CD14-positive monocyte (primary cell): ENCODE results near the gene WDR20. TPM values are rescaled to one million over a fixed set of nuclear protein-coding genes. Genes with fewer than 3 reads are reported as not detected.

Experiments used
- DNase-seq, 3 donors: peaks; one replicate each; pipeline ENCODE4 v3.0.0-alpha.2; 2011 to 2022
- H2AFZ ChIP-seq: 2 replicates; pipeline ENCODE4 v1.6.0; 2012; ENCODE audit warnings: mild to moderate bottlenecking, low read depth, low read length, inconsistent platforms; ENCODE audit not compliant: insufficient read depth, poor library complexity, severe bottlenecking
- H3K27ac ChIP-seq, 2 donors: 1 replicate in 1 of 2; 2 replicates in 1 of 2; pipeline ENCODE4 v1.5.1; 2012 to 2013; ENCODE audit warnings: low read length in 2 of 2, control low read depth in 1 of 2, inconsistent platforms in 1 of 2, low read depth in 1 of 2, mild to moderate bottlenecking in 1 of 2
- H3K27me3 ChIP-seq, 2 donors: one replicate each; pipeline versions ENCODE4 v1.6.0 to v1.6.1; 2011 to 2013; ENCODE audit warnings: low read length in 2 of 2; ENCODE audit not compliant: control insufficient read depth in 2 of 2, insufficient read depth in 2 of 2
- H3K36me3 ChIP-seq, 2 donors: replicated peaks in 1 of 2; 1 replicate in 1 of 2; 2 replicates in 1 of 2; pipeline versions ENCODE4 v1.5.1 to v1.6.1; 2012 to 2013; ENCODE audit warnings: low read length in 2 of 2, control low read depth in 1 of 2, inconsistent platforms in 1 of 2, mild to moderate bottlenecking in 1 of 2; ENCODE audit not compliant: insufficient read depth in 2 of 2, control insufficient read depth in 1 of 2
- H3K4me1 ChIP-seq, 2 donors: 1 replicate in 1 of 2; 2 replicates in 1 of 2; pipeline versions ENCODE4 v1.5.1 to v1.6.1; 2012 to 2013; ENCODE audit warnings: low read length in 2 of 2, control low read depth in 1 of 2, inconsistent platforms in 1 of 2, mild to moderate bottlenecking in 1 of 2, moderate library complexity in 1 of 2; ENCODE audit not compliant: insufficient read depth in 2 of 2, control insufficient read depth in 1 of 2
- H3K4me2 ChIP-seq: replicated peaks from 2 replicates; pipeline ENCODE3; 2012; ENCODE audit warnings: low read length, moderate library complexity, mild to moderate bottlenecking; ENCODE audit not compliant: poor library complexity, severe bottlenecking; ENCODE audit errors: extremely low read depth
- H3K4me3 ChIP-seq, 3 experiments: fragments of 200-600 bp in 1 of 3; sonication (generic) in 1 of 3; replicated peaks in 1 of 3; 1 replicate in 2 of 3; 2 replicates in 1 of 3; pipeline ENCODE4 v1.5.1; 2011 to 2013; ENCODE audit warnings: low read length in 3 of 3, mild to moderate bottlenecking in 3 of 3, control low read depth in 2 of 3, low read depth in 2 of 3, inconsistent platforms in 1 of 3, moderate library complexity in 1 of 3
- H3K79me2 ChIP-seq: 2 replicates; pipeline ENCODE4 v1.6.0; 2012; ENCODE audit warnings: mild to moderate bottlenecking, control low read depth, inconsistent platforms, low read length, moderate library complexity; ENCODE audit not compliant: insufficient read depth
- H3K9ac ChIP-seq: 2 replicates; pipeline ENCODE4 v1.6.0; 2017; ENCODE audit warnings: low read length, mild to moderate bottlenecking; ENCODE audit not compliant: insufficient read depth, poor library complexity, severe bottlenecking
- H3K9me3 ChIP-seq, 2 donors: replicated peaks in 1 of 2; 1 replicate in 1 of 2; 2 replicates in 1 of 2; pipeline versions ENCODE4 v1.5.1 to v1.6.1; 2012 to 2013; ENCODE audit warnings: low read length in 2 of 2, control low read depth in 1 of 2; ENCODE audit not compliant: control insufficient read depth in 1 of 2, insufficient read depth in 1 of 2
- H4K20me1 ChIP-seq: 2 replicates; pipeline ENCODE4 v1.6.0; 2012; ENCODE audit warnings: mild to moderate bottlenecking, low read length, control low read depth, moderate library complexity; ENCODE audit not compliant: insufficient read depth
- H3K27ac Mint-ChIP-seq, 7 donors: one replicate each; pipeline ENCODE4 v1.8.0; 2020; ENCODE audit warnings: mild to moderate bottlenecking in 7 of 7, mixed read lengths in 7 of 7, moderate library complexity in 6 of 7, inconsistent platforms in 2 of 7
- H3K27me3 Mint-ChIP-seq, 3 donors: one replicate each; pipeline ENCODE4 v1.8.0; 2021 to 2022; ENCODE audit warnings: low read depth in 3 of 3, mild to moderate bottlenecking in 3 of 3, mixed read lengths in 3 of 3, moderate library complexity in 3 of 3, inconsistent platforms in 1 of 3
- H3K36me3 Mint-ChIP-seq, 2 donors: one replicate each; pipeline ENCODE4 v1.8.0; 2020; ENCODE audit warnings: mixed read lengths in 2 of 2, inconsistent platforms in 1 of 2, mild to moderate bottlenecking in 1 of 2
- H3K4me1 Mint-ChIP-seq: one replicate; pipeline ENCODE4 v1.8.0; 2020; ENCODE audit warnings: mild to moderate bottlenecking, mixed read lengths
- H3K4me3 Mint-ChIP-seq, 2 donors: one replicate each; pipeline ENCODE4 v1.8.0; 2020; ENCODE audit warnings: mild to moderate bottlenecking in 2 of 2, mixed read lengths in 2 of 2, moderate library complexity in 1 of 2
- H3K9me3 Mint-ChIP-seq, 7 donors: one replicate each; pipeline ENCODE4 v1.8.0; 2020 to 2022; ENCODE audit warnings: mixed read lengths in 7 of 7, mild to moderate bottlenecking in 6 of 7, moderate library complexity in 6 of 7, inconsistent platforms in 2 of 7
- WGBS: methylation state at CpG from one replicate; pipeline ENCODE4 v1.1.5; 2013; ENCODE audit warnings: missing lambda C conversion rate; ENCODE audit not compliant: insufficient coverage; 5-methylcytosine and 5-hydroxymethylcytosine counted together
- intact Hi-C, 2 donors: fragments of 100-400 bp; cut with micrococcal nuclease; formaldehyde crosslinking; loops; one replicate each; pipeline versions ENCODE4 v1.15.0 to v1.15.1; 2023
- polyA plus RNA-seq, 3 donors: library from polyadenylated mRNA; depleted of rRNA in 1 of 3; unstranded in 2 of 3; stranded (reverse) in 1 of 3; fragments of 300-500 nt in 2 of 3; fragments of >200 nt in 1 of 3; fragmentation: Illumina TruSeq in 2 of 3; gene quantifications; 1 replicate in 2 of 3; 2 replicates in 1 of 3; pipeline ENCODE4 v1.2.3, GENCODE V29; 2012 to 2021
- TF ChIP-seq, protein P1 (sequence below): fragments of 200-600 bp; IDR thresholded peaks from one replicate; pipeline ENCODE4 v1.8.0; 2022; ENCODE audit warnings: antibody characterized with exemption, mild to moderate bottlenecking

WDR20 gene
- polyA plus RNA-seq, 3 donors, result 7.4 to 13.3 (median 9.0) TPM

- Mint-ChIP-seq H3K27ac (no peak overlapping the region), H3K4me3 (no peak overlapping the region), H3K36me3 (peaks cover 0 to under 1% of the 10 kb centered on the region in 2 donors), H3K9me3 (peaks cover 0 to 2% (median 0%) of the 10 kb centered on the region in 7 donors), H3K27me3 (no peaks in the 10 kb centered on the region), H3K4me1 (no peaks in the 10 kb centered on the region)
- Histone ChIP-seq H2AFZ (no peak overlapping the region), H3K36me3 (no peaks in the 10 kb centered on the region), H3K27me3 (no peaks in the 10 kb centered on the region), H3K4me1 (no peaks in the 10 kb centered on the region), H3K4me3 (no peak overlapping the region), H3K27ac (no peak overlapping the region), H3K9me3 (no peaks in the 10 kb centered on the region), H3K79me2 (no peaks in the 10 kb centered on the region), H3K4me2 (no peak overlapping the region), H3K9ac (no peak overlapping the region), H4K20me1 (no peaks in the 10 kb centered on the region)
- DNase-seq, result no peak
- TF ChIP-seq, protein P1, sequence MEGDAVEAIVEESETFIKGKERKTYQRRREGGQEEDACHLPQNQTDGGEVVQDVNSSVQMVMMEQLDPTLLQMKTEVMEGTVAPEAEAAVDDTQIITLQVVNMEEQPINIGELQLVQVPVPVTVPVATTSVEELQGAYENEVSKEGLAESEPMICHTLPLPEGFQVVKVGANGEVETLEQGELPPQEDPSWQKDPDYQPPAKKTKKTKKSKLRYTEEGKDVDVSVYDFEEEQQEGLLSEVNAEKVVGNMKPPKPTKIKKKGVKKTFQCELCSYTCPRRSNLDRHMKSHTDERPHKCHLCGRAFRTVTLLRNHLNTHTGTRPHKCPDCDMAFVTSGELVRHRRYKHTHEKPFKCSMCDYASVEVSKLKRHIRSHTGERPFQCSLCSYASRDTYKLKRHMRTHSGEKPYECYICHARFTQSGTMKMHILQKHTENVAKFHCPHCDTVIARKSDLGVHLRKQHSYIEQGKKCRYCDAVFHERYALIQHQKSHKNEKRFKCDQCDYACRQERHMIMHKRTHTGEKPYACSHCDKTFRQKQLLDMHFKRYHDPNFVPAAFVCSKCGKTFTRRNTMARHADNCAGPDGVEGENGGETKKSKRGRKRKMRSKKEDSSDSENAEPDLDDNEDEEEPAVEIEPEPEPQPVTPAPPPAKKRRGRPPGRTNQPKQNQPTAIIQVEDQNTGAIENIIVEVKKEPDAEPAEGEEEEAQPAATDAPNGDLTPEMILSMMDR, result no peak
- 94% methylated on average over 7 of the region's 9 CpGs for WGBS
- intact Hi-C loops, result no loop called here
These were observed 90.0 kb downstream of the WDR20 start for GRCh38 chr14:102229739-102230092.

DNA sequence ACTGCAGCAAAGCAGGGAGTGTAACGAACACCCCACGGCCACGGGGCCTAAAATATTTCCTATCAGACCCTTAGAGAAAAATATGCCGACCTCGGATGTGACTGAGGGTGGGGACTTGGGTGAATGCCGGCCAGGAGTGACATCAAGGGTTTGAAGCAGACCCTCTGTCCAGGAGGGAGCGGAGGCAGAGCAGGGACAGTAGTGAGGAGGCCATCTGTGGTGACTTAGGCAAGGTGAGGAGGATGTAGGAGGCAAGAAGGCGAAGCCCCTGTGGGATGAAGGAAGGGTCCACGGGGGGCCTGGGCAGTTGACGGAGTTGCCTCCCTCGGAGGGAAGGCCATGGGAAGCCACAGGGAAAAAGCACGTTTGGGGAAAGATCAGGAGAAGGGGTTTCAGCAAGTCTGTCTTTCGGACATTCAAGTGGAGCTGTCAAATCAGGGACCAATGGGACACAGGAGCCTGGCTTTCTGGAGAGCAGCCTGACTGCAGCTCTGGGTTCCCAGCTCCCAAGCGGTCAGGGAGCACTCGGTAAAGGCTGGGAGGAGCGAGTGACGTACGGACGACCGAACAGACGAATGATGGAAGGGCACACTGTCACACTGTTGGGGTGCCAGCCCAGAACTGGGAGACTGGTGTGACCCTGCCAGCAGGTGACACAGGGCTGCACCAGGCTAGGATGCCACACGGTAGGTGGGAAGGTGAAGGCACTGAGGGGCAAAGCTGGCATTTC lies 90.9 kb downstream of the WDR20 start:
- H3K27ac Mint-ChIP-seq, result no peak overlapping the region
- intact Hi-C loops, result no loop called here
- H3K36me3 Mint-ChIP-seq, result no peaks in the 10 kb centered on the region
- no peak overlapping the region for H3K4me3 ChIP-seq
- H3K79me2 ChIP-seq, result no peaks in the 10 kb centered on the region
- H3K27me3 Mint-ChIP-seq, result no peaks in the 10 kb centered on the region
- H2AFZ ChIP-seq, result no peak overlapping the region
- no peaks in the 10 kb centered on the region for H3K4me1 Mint-ChIP-seq
- no peaks in the 10 kb centered on the region for H3K27me3 ChIP-seq
- 96% methylated on average over 21 of the region's 22 CpGs for WGBS
- DNase-seq, result no peak
- no peak overlapping the region for H3K27ac ChIP-seq
- H3K36me3 ChIP-seq, result no peaks in the 10 kb centered on the region
- no peak overlapping the region for H3K4me3 Mint-ChIP-seq
- no peaks in the 10 kb centered on the region for H4K20me1 ChIP-seq
- H3K4me1 ChIP-seq, result no peaks in the 10 kb centered on the region
- peaks cover 0 to 2% (median 0%) of the 10 kb centered on the region in 7 donors for H3K9me3 Mint-ChIP-seq
- H3K9ac ChIP-seq, result no peak overlapping the region
- H3K9me3 ChIP-seq, result no peaks in the 10 kb centered on the region
- TF ChIP-seq, protein P1, result no peak
- no peak overlapping the region for H3K4me2 ChIP-seq
